Endothelial cell of umbilical vein (primary cell): ENCODE data around the gene DNAJC6.

Experiments used
- EZH2 ChIP-seq: IDR thresholded peaks from 2 replicates; pipeline ENCODE4 v1.6.1; 2012; ENCODE audit warnings: borderline replicate concordance, low read depth, mild to moderate bottlenecking, moderate library complexity, low read length, inconsistent platforms; ENCODE audit not compliant: severe bottlenecking
- MYC ChIP-seq: IDR thresholded peaks from one replicate; pipeline ENCODE4 v1.6.1; 2011; ENCODE audit warnings: mild to moderate bottlenecking, low read depth, low read length
- POLR2A ChIP-seq: IDR thresholded peaks from 2 replicates; pipeline ENCODE4 v1.6.1; 2012; ENCODE audit warnings: low read depth, mild to moderate bottlenecking, control low read depth, low read length
- POLR2AphosphoS5 ChIP-seq: IDR thresholded peaks from 2 replicates; pipeline ENCODE4 v1.6.1; 2012; ENCODE audit warnings: low read depth, mild to moderate bottlenecking, control low read depth, low read length, moderate library complexity; ENCODE audit not compliant: insufficient read depth
- TF ChIP-seq, protein P1 (sequence below), 2 donors: IDR thresholded peaks; 1 replicate in 1 of 2; 2 replicates in 1 of 2; pipeline ENCODE4 v1.5.1; 2011; ENCODE audit warnings: low read length in 2 of 2, mild to moderate bottlenecking in 2 of 2, moderate library complexity in 2 of 2, control low read depth in 1 of 2, inconsistent platforms in 1 of 2, low read depth in 1 of 2; ENCODE audit not compliant: insufficient read depth in 1 of 2; ENCODE audit errors: extremely low read depth in 1 of 2
- TF ChIP-seq, protein P2 (sequence below): IDR thresholded peaks from 2 replicates; pipeline ENCODE4 v1.6.1; 2011; ENCODE audit not compliant: insufficient read depth, insufficient read length

- TF ChIP-seq, protein P1, sequence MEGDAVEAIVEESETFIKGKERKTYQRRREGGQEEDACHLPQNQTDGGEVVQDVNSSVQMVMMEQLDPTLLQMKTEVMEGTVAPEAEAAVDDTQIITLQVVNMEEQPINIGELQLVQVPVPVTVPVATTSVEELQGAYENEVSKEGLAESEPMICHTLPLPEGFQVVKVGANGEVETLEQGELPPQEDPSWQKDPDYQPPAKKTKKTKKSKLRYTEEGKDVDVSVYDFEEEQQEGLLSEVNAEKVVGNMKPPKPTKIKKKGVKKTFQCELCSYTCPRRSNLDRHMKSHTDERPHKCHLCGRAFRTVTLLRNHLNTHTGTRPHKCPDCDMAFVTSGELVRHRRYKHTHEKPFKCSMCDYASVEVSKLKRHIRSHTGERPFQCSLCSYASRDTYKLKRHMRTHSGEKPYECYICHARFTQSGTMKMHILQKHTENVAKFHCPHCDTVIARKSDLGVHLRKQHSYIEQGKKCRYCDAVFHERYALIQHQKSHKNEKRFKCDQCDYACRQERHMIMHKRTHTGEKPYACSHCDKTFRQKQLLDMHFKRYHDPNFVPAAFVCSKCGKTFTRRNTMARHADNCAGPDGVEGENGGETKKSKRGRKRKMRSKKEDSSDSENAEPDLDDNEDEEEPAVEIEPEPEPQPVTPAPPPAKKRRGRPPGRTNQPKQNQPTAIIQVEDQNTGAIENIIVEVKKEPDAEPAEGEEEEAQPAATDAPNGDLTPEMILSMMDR (IDR thresholded peaks at IDR 0.05; ENCODE audit: extremely low read depth in 1 of 2, insufficient read depth in 1 of 2, low read depth in 1 of 2, low read length in 2 of 2): no peak
- TF ChIP-seq POLR2AphosphoS5 (no peak), EZH2 (no peak), MYC (no peak), POLR2A (no peak)
- TF ChIP-seq, protein P2, sequence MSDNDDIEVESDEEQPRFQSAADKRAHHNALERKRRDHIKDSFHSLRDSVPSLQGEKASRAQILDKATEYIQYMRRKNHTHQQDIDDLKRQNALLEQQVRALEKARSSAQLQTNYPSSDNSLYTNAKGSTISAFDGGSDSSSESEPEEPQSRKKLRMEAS: no peak
Observed at GRCh38 chr1:65449214-65449823, 140.0 kb downstream of the DNAJC6 start.
